A549 (cell line): ENCODE data around the gene SLC38A10. TPM values are rescaled to one million over a fixed set of nuclear protein-coding genes. Genes with fewer than 3 reads are reported as not detected.

Experiments
- ATAC-seq, 2 experiments: fragments of 200-7000 bp in 1 of 2; fragments of >200 bp in 1 of 2; cut with Nextera tagmentation in 1 of 2; cut with Tn5 transposase in 1 of 2; 3 replicates each; pipeline versions ENCODE4 v1.8.0 to v1.9.1; 2018 to 2020; ENCODE audit warnings: mild to moderate bottlenecking in 1 of 2, moderate library complexity in 1 of 2
- CTCF ChIA-PET: fragments of 300-600 bp; sonication (Branson Sonifier 250); formaldehyde crosslinking; extraction: SDS; loops from one replicate; lab custom pipeline; 2021; ENCODE audit warnings: antibody characterized with exemption, inconsistent platforms; lab: Yijun Ruan, JAX
- POLR2A ChIA-PET: fragments of 350-600 bp; formaldehyde crosslinking; extraction: SDS; loops from one replicate; lab custom pipeline; 2021; ENCODE audit warnings: antibody characterized with exemption, inconsistent platforms; lab: Yijun Ruan, JAX
- DNase-seq, 2 experiments: peaks; one replicate each; pipeline versions ENCODE4 v3.0.0 to v3.0.0-alpha.2; 2011 to 2016; ENCODE audit warnings: low read depth in 1 of 2, low spot score in 1 of 2
- FAIRE-seq: peaks from 2 replicates; lab custom pipeline; 2011; peaks lifted over from hg19 to GRCh38; lab: Jason Lieb, UNC
- H3K27ac ChIP-seq, 2 experiments: fragments of >200 bp; sonication (Bioruptor Twin); formaldehyde crosslinking; 3 replicates each; pipeline ENCODE4 v1.5.1; 2016 to 2017
- H3K4me1 ChIP-seq: fragments of >200 bp; sonication (Bioruptor Twin); formaldehyde crosslinking; 3 replicates; pipeline ENCODE4 v1.6.1; 2016
- H3K4me2 ChIP-seq: fragments of >200 bp; sonication (Bioruptor Twin); formaldehyde crosslinking; 3 replicates; pipeline ENCODE4 v1.6.1; 2016
- H3K4me3 ChIP-seq: fragments of >200 bp; sonication (Bioruptor Twin); formaldehyde crosslinking; 3 replicates; pipeline ENCODE4 v1.5.1; 2016
- H3K9me3 ChIP-seq: fragments of >200 bp; sonication (Bioruptor Twin); formaldehyde crosslinking; 3 replicates; pipeline ENCODE4 v1.6.1; 2016
- FOSB ChIP-seq: fragments of 250-450 bp; sonication (Bioruptor Pico); IDR thresholded peaks from 2 replicates; pipeline ENCODE4 v1.5.0; 2020; ENCODE audit warnings: mild to moderate bottlenecking, moderate library complexity
- HDAC2 ChIP-seq: fragments of 200-600 bp; sonication (generic); IDR thresholded peaks from 2 replicates; pipeline ENCODE4 v1.6.1; 2016
- KDM5A ChIP-seq: fragments of 200-600 bp; sonication (generic); IDR thresholded peaks from 2 replicates; pipeline ENCODE4 v1.6.1; 2016; ENCODE audit warnings: antibody characterized with exemption, mild to moderate bottlenecking
- NR3C1 ChIP-seq: fragments of >200 bp; sonication (Bioruptor Twin); formaldehyde crosslinking; IDR thresholded peaks from 3 replicates; pipeline ENCODE4 v1.6.1; 2017
- PHF8 ChIP-seq: fragments of 200-600 bp; sonication (generic); IDR thresholded peaks from 2 replicates; pipeline ENCODE4 v1.6.1; 2016; ENCODE audit warnings: low read depth, mild to moderate bottlenecking, antibody characterized with exemption, moderate library complexity, borderline replicate concordance
- POLR2A ChIP-seq: IDR thresholded peaks from 2 replicates; pipeline ENCODE4 v1.6.1; 2012; ENCODE audit warnings: mild to moderate bottlenecking, low read length
- POLR2AphosphoS2 ChIP-seq: conservative IDR thresholded peaks from 2 replicates; pipeline ENCODE4 v1.6.1; 2012; ENCODE audit warnings: low read length, improper control_type of control experiment, inconsistent platforms
- RAD21 ChIP-seq, 2 experiments: fragments of >200 bp in 1 of 2; sonication (Bioruptor Twin) in 1 of 2; formaldehyde crosslinking in 1 of 2; IDR thresholded peaks in 1 of 2; conservative IDR thresholded peaks in 1 of 2; 2 replicates in 1 of 2; 3 replicates in 1 of 2; pipeline ENCODE4 v1.6.1; 2012 to 2018; ENCODE audit warnings: inconsistent platforms in 1 of 2
- RFX5 ChIP-seq: fragments of 450-650 bp; IDR thresholded peaks from 2 replicates; pipeline ENCODE4 v1.7.1; 2014; ENCODE audit warnings: antibody characterized with exemption, mild to moderate bottlenecking, moderate library complexity
- SREBF2 ChIP-seq: fragments of 450-650 bp; IDR thresholded peaks from 2 replicates; pipeline ENCODE4 v1.6.1; 2014; ENCODE audit warnings: mild to moderate bottlenecking, moderate library complexity
- ZC3H11A ChIP-seq: fragments of 450-650 bp; IDR thresholded peaks from 2 replicates; pipeline ENCODE4 v1.6.1; 2014; ENCODE audit warnings: antibody characterized with exemption, mild to moderate bottlenecking
- ZFP36 ChIP-seq: fragments of 450-650 bp; IDR thresholded peaks from 2 replicates; pipeline ENCODE4 v1.6.1; 2014; ENCODE audit warnings: borderline replicate concordance; ENCODE audit not compliant: partially characterized antibody
- WGBS: methylation state at CpG from one replicate; pipeline ENCODE4 v1.1.6; 2017; ENCODE audit errors: missing lambda C conversion rate; 5-methylcytosine and 5-hydroxymethylcytosine counted together
- polyA plus RNA-seq, 4 experiments: library from polyadenylated mRNA; depleted of rRNA in 3 of 4; stranded (reverse); fragments of >200 nt; fragmentation: RNase III in 1 of 4; extraction: RNeasy Plus Mini Kit Qiagen cat#74134 plus additional on column Dnase treatment in 1 of 4; gene quantifications; 2 replicates in 3 of 4; 3 replicates in 1 of 4; pipeline ENCODE4 v1.2.3, GENCODE V29; 2011 to 2017
- TF ChIP-seq, protein P1 (sequence below): fragments of >200 bp; sonication (Bioruptor Twin); formaldehyde crosslinking; IDR thresholded peaks from 3 replicates; pipeline ENCODE4 v1.6.1; 2016
- TF ChIP-seq, protein P2 (sequence below): fragments of >200 bp; sonication (Bioruptor Twin); formaldehyde crosslinking; IDR thresholded peaks from 3 replicates; pipeline ENCODE4 v1.5.1; 2016
- TF ChIP-seq, protein P3 (sequence below): IDR thresholded peaks from 2 replicates; pipeline ENCODE4 v1.6.1; 2012

SLC38A10 gene
- polyA plus RNA-seq, 2 of the 4 experiments (the other 2 are of a cell fraction) = 35.8 to 67.4 TPM

DNA sequence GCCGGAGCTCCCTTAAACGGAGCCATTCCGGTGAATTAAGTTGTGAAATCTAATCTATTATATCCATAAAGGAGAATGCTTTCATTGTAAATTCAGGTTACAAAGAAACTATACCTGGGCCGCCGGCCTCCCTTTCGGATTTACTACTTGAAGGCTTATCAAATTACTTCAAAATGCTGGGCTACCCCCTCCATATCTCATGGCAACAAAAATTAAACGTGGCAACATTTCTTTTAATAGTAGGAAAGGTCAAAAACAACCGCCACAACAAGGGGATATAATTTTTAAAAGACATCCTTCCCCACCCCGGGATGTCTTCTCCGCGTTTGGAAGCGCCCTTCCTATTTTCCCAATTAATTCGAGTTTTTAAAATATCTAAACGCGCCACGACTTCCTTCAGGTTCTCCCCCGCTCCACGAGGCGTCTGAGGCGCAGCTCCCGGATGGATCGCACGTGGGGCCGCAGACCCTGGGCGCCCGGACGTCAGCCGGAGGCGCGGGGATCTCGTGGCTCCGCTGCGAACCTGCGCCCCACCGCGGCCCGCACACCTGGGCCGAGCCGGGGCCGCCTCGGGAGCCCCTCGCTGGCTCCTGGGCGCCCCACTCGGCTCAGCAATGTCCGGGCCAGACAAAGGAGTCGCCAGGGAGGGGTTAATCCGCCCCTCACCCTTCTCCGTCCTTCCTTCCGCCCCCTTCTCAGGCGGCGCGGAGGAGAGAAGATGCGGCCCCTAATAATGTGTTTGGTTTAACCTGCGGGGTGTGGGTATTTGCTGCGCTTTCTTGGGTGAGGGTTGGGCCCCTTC lies 47.4 kb upstream of the SLC38A10 start:
- FAIRE-seq (no peak), ATAC-seq (no peak), DNase-seq (no peak)
- H3K4me3 ChIP-seq = no peak overlapping the region
- ChIA-PET POLR2A (no interaction called here), CTCF (interaction anchor here (0.9 to 3.2 kb wide), 8 partner anchors 20 to 208 kb away, joined by 3 to 12 read pairs (median 4); no protein-coding TSS in a partner anchor)
- TF ChIP-seq POLR2AphosphoS2 = no peak
- TF ChIP-seq KDM5A = no peak
- TF ChIP-seq ZFP36 = no peak
- TF ChIP-seq SREBF2 = no peak
- TF ChIP-seq FOSB (CRISPR knock-in tag) = no peak
- no peak for TF ChIP-seq RFX5
- no peak for TF ChIP-seq POLR2A
- TF ChIP-seq HDAC2 = no peak
- TF ChIP-seq NR3C1 = no peak
- TF ChIP-seq, protein P1, sequence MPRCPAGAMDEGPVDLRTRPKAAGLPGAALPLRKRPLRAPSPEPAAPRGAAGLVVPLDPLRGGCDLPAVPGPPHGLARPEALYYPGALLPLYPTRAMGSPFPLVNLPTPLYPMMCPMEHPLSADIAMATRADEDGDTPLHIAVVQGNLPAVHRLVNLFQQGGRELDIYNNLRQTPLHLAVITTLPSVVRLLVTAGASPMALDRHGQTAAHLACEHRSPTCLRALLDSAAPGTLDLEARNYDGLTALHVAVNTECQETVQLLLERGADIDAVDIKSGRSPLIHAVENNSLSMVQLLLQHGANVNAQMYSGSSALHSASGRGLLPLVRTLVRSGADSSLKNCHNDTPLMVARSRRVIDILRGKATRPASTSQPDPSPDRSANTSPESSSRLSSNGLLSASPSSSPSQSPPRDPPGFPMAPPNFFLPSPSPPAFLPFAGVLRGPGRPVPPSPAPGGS = no peak
- TF ChIP-seq PHF8 = no peak
- TF ChIP-seq, protein P2, sequence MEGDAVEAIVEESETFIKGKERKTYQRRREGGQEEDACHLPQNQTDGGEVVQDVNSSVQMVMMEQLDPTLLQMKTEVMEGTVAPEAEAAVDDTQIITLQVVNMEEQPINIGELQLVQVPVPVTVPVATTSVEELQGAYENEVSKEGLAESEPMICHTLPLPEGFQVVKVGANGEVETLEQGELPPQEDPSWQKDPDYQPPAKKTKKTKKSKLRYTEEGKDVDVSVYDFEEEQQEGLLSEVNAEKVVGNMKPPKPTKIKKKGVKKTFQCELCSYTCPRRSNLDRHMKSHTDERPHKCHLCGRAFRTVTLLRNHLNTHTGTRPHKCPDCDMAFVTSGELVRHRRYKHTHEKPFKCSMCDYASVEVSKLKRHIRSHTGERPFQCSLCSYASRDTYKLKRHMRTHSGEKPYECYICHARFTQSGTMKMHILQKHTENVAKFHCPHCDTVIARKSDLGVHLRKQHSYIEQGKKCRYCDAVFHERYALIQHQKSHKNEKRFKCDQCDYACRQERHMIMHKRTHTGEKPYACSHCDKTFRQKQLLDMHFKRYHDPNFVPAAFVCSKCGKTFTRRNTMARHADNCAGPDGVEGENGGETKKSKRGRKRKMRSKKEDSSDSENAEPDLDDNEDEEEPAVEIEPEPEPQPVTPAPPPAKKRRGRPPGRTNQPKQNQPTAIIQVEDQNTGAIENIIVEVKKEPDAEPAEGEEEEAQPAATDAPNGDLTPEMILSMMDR = no peak
- no peak for TF ChIP-seq ZC3H11A
- no peaks in the 10 kb centered on the region for H3K9me3 ChIP-seq
- H3K27ac ChIP-seq = peak overlapping the region in 1 of 2 experiments; percentile 96; a peak in 3 of 6 replicates
- H3K4me1 ChIP-seq = peaks cover 62% of the 10 kb centered on the region
- H3K4me2 ChIP-seq = peak overlapping the region; percentile 97; the same call in 2 of the 3 replicates
- WGBS = 92% methylated on average over 55 of the region's 55 CpGs

DNA sequence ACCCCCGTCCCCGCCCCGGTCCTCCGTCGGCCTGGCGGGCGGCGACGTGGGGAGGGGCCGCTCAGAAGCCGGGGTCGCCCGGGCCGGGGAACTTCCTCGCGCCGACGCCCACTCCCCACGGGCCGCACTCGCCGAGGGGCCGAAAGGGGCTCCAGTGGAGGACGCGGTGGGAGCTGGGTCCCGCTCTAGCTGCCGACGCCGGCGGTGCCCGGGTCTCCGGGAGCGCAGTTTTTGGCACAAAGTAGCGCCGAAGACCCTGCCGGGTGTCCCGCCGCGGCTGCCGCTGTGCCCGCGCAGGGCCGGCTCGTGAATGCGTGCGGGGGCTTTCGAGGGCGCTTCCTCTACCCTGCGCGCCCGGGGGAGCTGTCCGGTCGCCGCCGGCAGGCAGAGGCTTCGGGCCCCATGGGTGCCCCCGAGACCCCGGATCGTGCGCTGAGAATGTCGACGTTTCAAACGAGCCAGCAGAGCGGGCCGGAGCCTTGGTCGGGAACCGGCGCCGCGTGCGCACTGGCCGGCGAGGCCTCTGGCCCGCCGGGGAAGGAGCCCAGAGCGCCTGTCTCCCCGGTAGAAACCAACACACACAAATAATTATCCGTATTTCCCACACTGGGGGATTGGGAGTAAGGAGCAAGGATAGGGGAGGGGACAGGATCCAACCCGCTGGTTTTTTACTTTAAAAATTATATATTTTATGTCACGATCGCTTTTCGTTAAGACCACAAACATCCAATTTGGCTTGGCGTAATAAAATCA lies 46.6 kb upstream of the SLC38A10 start:
- WGBS = 96% methylated on average over 62 of the region's 83 CpGs
- Histone ChIP-seq H3K27ac (peak overlapping the region in 1 of 2 experiments; percentile 96; a peak in 4 of 6 replicates), H3K4me1 (peaks cover 67% of the 10 kb centered on the region), H3K4me2 (no peak overlapping the region; the same call in 2 of the 3 replicates), H3K4me3 (no peak overlapping the region), H3K9me3 (no peaks in the 10 kb centered on the region)
- POLR2A ChIA-PET = interaction anchor here (1.5 kb wide), 1 partner anchor 12 kb away, joined by 4 read pairs; no protein-coding TSS in a partner anchor
- ATAC-seq (no peak), FAIRE-seq (no peak), DNase-seq (no peak)
- CTCF ChIA-PET = interaction anchor here (0.9 to 3.2 kb wide), 11 partner anchors 10 to 208 kb away, joined by 3 to 12 read pairs (median 4); no protein-coding TSS in a partner anchor
- TF ChIP-seq RAD21 (conservative IDR thresholded peaks at IDR 0.05 in 1 of 2, IDR thresholded peaks at IDR 0.05 in 1 of 2) (no peak), ZFP36 (no peak), SREBF2 (no peak), POLR2A (no peak)
- TF ChIP-seq, protein P3, sequence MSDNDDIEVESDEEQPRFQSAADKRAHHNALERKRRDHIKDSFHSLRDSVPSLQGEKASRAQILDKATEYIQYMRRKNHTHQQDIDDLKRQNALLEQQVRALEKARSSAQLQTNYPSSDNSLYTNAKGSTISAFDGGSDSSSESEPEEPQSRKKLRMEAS = no peak
